HG03342 (cell line): ENCODE results near the gene CAPZB.

ENCODE experiments used
- ATAC-seq: cut with Tn5 transposase; IDR thresholded peaks from one replicate; pipeline ENCODE4 v1.9.1; 2021; ENCODE audit warnings: mild to moderate bottlenecking, moderate library complexity; ENCODE audit not compliant: unreplicated experiment

CAPZB gene

DNA sequence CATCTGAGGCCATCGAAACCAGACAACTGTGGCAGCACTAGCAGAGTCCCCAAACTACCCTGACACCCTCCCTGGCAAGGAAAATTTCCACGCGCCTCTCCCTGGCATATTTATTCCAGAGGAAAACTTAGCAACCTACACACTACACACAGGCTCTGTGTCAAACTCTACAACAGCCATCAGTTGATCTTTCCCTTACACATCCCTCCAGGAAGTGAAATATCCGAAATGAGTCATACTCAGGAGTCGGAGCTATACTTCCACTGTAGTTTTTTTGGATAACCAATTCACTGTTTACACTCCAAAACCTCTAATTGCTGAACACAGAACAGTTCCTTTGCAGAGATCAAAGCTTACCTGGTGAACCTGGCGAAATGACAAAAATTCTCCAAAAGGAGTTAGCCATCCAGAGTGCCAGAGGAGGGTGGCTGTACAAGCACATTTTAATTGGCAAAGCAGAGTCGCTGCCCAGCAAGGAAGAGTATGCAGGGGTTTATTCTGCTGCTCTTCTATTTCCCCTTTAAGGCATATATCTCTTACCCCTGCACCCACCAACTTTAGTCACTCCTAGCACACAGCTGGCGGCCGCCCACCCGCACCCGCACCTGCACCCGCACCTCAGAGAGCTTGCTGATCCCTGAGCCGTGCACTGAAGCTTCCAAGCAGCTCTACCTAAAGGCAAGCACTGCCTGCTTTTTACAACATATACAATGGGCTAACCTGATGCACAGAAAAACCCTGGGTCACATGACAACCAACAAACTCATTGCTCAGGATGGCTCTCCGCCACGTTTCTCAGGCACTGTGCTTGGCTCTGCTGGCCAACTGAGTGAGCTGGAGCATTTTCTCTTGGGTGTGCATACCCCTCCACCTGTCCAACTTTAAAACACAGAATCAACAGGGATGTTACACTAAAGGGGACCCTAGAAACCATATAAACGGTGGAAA, 54.9 kb downstream of the CAPZB start:
- ATAC-seq = no peak

DNA sequence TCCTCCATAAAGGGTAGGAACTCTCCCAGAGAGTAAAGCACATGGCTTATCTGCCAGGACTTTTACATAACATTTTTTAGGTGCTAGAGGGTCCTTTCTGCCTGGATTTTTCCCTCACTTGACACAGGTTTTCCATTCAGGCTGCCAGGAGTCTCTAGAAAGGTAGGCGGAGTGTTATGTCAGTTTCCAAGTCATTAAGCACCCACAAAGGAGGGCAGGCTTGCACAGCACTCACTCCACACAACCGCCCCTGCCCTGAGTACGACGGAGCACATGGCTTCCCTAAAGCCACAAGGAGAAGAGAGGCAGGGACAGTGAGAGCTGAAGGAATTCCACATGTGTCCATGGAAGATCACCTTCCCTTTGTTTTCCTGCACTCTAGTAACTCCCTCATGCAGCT, 55.7 kb downstream of the CAPZB start:
- ATAC-seq = no peak

DNA sequence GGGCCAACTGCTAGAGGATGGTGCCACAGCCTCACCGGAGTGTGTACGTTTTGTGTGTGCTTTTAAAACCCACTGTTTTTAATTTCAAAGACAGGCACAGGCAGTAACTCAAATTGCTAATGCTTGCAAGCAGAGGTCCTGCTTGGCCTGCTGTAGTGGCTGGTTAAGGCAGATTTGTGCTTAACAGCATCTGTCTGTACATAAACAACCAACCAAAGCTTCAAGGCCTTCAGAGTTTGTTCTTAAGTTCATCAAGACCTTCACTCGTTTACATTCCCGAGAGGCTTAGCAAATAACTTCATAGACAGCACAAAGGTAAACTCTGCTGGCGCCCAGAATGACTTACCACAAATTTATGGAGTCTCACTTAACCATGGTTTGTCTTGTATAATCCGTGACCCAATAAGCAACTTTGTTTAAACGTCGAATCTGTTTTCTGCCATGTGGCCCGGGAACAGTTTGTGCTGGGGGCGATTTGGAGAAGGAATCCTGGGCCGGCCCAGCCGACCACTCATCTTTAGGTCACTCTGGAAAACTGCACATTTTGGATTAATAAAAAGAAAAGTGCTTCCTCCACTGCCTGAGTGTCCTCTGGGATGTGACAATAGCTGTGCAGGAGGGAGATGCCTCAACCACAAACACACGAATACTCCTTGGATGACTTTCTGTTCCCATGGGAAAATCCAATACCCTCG, 58.1 kb downstream of the CAPZB start:
- ATAC-seq = no peak

DNA sequence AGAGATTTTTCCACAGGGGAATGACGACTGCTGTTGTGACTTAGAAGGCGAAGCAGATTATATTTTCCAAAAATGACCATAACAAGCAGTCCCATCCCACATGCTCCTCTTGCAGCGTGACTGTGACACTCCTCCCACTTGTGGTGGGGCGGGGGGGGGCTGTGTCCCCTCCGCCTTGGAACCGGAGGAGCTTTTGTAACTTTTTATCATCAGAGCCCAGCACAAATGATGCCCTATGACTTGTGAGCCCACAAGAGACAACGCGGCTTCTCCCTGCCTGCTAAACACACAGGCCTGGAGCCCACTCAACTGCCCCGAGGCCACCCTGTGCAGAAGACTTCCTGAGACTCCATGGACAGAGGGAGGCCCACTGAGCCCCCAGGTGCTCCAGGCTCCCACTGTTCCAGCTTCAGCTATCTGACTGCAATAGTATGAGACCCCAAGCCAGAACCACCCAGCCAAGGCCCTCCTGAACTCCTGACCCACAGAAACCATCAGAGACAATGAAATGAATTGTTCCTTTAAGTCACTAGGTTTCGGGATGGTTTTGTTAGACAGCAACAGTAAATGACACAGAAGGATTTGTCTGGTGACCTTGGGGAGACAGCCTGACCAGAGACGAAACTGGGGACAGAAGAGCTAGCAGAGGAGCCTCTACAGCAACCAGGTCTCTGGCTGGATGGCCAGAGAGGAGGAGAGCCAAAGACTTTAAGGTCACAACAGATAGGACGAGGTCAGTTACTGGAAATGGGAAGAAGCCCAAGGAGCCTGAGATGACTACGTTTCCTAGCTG, 58.8 kb downstream of the CAPZB start:
- no peak for ATAC-seq

DNA sequence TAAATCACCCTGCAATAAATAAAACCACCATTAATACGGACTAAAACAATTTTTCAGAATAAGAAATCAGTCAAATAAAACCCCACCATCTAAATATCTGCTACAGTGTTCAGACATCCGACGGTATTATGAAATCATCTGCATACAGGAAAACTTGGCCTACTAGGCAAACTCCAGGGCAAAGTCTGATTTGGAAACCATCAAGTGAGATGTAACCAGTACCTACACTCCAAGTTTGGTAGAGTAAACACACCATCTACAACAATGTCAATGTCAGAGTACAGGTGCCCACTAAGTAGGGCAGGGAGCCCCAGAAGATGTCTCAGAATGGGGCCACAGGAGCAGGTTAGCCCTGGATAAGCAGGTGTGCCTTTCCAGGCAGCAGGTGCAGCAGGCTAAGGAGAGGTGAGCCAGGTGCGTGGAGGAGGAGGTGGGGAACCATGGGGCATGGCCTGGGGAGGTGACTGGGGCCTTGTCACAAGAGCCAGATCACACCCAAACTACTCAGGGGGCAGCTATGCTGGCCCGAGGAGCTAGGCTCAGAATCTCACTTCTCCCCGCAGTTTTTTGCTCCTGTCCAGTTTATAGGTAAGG, 59.6 kb downstream of the CAPZB start:
- ATAC-seq = no peak

DNA sequence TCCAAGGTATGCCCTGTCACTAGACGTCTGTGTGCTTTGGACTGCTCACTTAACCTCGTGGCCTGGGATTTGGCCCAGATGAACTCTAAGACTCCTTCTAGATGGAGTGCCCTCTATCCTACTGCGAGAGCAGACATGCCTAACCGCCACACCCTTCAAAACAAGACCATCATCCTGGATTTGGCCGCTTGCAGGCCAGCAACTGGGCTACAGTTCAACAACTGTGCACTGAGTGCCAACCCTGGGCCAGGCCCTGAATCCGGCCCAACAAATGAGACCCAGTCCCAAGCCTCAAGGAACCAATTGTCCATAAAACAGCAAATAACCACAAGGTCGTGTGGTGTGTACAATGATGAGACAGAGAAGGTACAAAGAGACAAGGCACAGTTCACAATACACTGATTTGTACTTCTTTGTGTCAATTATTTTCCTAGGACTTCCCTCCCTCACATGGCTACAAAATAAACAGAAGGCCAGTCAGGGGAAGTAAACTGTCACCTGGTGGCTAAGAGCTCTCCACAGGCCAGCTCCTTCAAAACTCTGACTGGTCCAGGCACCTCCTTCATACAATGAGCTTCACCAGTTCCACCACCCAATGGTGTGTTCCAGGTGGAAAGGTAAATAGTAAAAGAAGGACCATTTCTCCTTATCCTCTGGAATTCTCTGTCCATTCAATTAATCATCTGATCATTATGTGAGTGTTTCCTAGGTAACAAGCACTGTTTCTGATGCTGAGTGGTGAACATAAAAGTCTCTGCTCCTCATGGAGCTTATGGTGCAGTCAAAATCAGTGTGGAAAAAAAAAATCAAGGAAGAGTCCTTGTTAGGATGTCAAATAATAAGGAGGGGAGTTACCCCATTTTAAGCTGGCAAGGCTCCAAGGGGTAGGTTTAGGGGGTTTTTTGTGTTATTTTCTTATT, 60.4 kb downstream of the CAPZB start:
- no peak for ATAC-seq

DNA sequence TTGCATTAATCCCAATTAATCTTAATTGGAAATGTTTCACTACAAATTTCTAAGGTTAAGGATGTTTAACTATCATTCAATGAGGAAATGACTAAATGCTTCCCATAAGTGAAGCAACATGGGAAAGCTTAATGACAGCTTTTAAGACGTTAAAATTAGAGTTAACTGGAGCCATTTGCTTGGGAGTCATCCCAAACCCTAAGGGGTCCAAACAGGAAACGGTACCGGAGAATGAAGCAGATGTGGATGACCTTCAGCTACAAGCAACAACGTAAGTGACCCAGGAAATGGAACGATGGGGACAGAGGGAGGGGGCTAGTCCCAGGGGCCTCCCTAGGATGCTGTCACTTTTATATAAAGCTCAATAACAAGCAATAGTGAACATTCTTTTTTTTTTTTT, 62.2 kb downstream of the CAPZB start:
- no peak for ATAC-seq

DNA sequence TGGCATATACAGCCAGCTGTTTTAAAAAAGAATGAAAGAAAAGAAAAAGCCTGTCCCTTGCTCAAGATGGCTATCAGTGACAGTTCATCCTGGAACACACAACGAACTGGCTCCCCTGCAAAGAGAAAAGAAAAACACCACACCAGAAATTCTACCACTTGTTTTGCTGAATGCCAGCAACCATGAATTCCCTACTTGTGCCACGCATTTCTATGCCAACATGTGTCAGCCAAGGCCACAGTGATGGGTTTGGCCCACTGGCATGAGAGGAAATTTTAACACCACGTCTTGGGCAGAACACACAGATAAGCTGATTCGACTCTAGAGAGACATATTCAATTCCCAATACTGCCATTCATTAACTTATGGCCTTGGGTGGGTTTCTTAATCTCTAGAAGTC, 64.0 kb downstream of the CAPZB start:
- no peak for ATAC-seq

DNA sequence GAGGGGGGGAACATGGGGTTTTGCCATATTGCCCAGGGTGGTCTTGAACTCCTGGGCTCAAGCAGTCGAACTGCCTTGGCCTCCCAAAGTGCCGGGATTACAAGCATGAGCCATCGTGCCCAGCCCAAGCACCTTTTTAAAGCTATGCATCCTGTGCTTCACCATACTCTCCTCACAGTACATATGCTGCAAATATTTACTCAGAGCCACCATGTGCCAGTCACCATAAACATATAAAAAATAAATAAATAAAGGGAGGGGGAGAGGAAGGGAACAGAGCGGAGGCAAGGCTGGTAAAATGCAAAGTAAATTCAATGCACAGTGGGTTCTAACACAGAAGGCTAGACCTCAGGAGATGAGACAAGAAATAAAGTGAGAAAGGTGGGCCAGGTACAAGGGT, 64.7 kb downstream of the CAPZB start:
- no peak for ATAC-seq

DNA sequence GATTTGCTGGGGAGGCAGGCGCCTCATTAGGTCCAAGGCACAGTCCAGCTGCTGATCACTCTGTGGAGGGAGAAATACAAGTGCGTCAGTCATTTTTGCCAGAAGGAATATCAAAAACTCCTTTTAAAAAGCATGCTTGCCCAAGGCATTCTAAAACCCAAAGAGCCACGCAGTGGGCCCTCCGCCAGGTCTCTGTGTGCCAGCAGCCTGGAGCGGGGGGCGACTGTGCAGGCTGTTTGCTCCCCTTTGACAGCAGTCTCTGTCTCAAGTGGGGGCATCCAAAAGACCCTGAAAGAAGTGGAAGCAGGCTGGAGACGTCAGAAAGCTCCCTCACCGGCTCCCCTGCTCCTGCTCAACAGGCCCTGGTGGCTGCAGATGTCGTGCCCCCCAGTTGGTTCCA, 65.6 kb downstream of the CAPZB start:
- no peak for ATAC-seq

DNA sequence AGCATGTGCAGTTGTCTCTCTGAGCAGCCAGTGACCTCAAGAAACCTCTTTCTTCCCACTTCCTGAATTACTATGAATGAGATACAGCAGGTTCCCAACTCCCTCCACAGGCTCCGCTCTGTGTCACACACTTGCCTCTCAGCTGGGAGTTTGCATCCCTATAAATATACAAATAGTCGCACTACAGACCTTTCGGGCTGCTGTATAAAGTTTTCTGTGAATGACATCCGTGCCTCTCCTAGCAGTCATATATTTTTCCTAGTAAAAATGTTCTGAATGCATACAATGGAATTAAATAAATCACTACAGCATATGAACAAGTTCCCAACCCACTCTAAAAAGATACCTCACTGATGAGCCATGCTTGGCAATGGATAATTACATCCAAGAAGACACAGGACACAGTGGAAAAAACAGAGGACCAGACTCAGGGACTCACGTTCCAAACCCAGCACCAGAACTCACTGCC, 66.8 kb downstream of the CAPZB start:
- ATAC-seq = no peak

DNA sequence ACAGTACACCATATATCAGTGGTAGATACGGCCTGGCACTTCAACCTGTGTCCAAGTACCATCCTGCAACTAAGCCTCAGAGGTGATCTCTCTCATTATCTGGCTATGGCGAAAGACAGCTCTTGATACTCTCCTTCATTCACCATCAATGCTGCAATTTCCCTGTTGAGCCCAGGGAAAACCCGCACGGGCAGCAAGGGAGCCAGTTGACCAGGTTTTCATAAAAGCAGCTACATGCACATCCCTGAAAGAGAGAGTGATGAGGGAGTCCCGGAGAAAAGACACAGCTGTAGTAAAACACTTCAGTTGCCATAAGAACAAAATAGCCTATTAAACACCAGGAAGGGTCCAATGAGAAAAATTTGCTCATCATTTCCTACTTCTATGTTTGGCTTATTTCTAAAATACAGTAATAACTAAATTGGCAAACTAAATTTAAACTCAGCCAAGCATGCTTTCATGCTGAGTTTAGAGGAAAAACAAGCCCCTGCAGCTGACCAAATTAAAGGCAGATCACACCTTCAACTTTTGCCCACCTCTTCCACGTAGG, 68.3 kb downstream of the CAPZB start:
- ATAC-seq = no peak

DNA sequence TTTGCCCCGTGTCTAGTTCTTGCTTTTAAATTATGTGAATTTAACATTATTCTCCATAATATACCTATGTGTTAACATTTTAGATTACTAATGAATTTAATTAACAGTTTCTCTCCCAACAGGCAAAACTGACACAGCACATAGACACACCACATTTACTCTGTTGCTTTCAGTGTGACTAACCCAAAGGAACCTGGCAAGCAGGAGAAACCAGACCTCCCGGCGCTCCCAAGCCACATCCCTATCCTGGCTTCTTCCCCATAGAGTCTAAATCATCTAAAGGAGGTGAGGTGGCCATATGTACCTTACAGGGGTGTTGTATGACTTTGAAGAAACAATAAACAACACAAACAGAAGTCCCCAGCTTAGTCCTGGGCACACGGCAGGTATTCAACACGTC, 69.2 kb downstream of the CAPZB start:
- ATAC-seq = no peak

DNA sequence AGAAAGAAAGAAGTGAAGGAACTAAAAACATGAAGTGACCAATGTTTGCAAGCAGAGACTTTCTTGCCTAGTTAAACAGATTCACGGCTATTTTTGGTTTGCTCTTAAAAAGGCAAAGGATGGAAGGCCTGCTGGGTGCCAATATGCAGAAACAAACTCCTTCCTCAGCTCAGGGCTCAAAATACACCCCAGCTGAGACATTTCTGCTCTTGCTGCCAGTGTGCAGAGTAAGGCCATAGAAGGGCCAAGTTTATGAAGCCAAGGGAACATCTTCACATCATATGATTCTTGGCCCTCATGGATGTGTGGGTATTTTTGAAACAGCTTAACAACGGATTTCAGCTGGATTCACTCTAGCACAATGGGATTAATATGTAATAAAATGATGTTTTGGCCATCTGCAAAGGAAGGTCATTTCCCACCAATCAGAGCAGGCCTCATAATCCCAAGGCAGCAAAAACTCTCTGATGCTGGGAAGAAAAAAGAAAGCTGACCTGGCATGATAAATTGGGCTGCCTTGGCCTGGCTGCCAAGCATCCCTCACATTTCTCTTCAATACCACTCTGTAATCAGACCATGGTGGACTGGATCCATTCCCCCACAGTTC, 70.7 kb downstream of the CAPZB start:
- no peak for ATAC-seq

DNA sequence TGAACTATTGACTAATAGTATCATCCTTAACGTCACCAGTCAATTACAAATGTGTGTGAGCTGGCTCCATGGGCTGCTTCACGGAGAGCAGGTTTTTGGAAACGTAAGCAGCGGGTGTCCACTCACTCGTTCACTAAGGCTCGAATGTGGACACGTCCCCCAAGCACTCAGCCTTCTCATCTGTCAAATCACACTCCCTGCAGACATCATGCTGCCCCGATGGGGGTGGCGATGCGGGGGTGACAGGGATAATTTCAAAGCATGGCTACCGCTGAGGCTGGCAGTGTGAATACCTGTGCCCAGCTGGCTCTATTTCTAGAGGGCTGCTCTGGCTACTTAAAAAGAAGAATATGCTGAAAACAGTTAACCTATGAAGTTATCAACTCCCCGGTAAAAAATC, 71.3 kb downstream of the CAPZB start:
- ATAC-seq = no peak

DNA sequence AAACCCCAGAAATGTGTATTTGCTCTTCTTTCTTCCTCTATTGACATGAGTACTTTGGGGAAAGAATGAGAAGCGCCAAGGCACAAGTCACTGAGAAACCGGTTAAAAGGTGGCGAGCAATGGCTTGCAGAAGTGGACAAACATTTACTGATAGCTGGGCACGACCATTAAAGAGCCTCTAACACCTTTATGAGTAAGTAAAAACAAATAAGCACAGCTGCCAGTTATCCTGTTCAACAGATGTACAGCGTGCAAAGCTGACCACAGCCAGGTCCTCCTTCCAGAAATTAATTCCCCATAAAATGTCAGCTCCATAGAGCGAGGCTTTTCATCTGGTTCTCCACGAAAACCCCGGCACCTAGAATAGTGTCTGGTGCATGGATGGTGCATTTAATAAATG, 72.7 kb downstream of the CAPZB start:
- ATAC-seq = no peak

DNA sequence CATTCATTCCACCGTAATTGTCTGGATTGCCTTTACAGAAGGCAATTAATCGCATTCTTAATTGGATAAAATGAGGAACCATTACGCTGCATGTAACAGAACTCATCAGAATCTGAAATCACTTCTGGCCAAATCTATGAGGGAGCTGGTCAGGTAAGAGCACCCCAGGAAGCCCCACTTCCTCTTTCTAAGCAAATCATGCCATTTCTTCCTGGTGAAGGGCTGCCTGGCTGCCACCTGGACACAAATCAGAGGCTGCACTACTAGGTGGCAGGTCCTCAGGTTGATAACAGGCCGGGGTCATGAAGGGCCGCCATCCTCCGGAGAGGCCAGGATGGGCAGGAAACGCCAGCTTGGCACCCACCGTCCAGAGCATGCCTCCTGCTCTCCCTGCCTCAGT, 73.7 kb downstream of the CAPZB start:
- ATAC-seq = no peak

DNA sequence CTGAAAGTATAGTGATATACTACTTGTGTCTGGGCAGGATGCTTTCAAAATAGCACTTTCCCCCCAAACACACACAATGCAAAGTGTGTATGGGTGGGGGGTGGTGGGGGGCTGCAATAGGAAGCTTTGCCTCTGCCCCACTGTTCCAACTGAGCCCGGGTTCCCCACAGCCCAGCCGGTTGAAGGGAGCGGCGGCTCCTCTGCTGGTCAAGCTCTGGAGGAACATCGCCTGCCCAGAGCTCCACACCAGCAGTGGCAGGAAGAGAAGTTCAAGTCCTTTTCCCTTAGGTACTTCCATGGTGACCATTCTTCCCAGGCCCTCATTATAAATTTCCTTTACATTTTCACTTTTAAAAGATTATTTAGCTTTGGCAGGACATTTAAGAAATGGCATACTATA, 74.9 kb downstream of the CAPZB start:
- no peak for ATAC-seq
